Left ventricle myocardium inferior (tissue), 1 donor: ENCODE data around the gene RPS16. TPM values are rescaled to one million over a fixed set of nuclear protein-coding genes. Genes with fewer than 3 reads are reported as not detected.

ENCODE experiments used
- DNase-seq: peaks from one replicate; pipeline ENCODE4 v3.0.0-alpha.2; 2020
- H3K27ac ChIP-seq: fragments of 200-600 bp; replicated peaks from 2 replicates; pipeline ENCODE4 v1.8.0; 2021
- H3K27me3 ChIP-seq: fragments of 200-600 bp; 2 replicates; pipeline ENCODE4 v1.8.0; 2021; ENCODE audit warnings: low read depth
- H3K36me3 ChIP-seq: fragments of 200-600 bp; 2 replicates; pipeline ENCODE4 v1.8.0; 2021
- H3K4me1 ChIP-seq: fragments of 200-600 bp; 2 replicates; pipeline ENCODE4 v1.8.0; 2021
- H3K4me3 ChIP-seq: fragments of 200-600 bp; 2 replicates; pipeline ENCODE4 v1.8.0; 2021; ENCODE audit warnings: mild to moderate bottlenecking, moderate library complexity
- H3K9me3 ChIP-seq: fragments of 200-600 bp; replicated peaks from 2 replicates; pipeline ENCODE4 v1.8.0; 2021
- intact Hi-C: fragments of 100-400 bp; cut with micrococcal nuclease; formaldehyde crosslinking; loops from one replicate; pipeline ENCODE4 v1.11.0; 2022
- microRNA-seq: library from miRNA; unstranded; fragments of <30 nt; microRNA quantifications from one replicate; pipeline ENCODE4 v1.2.0, GENCODE V29; 2020
- total RNA-seq: library from RNA; stranded (reverse); fragmentation: NEBNext Ultra II Directional; extraction: Animal tissue kit (Norgen Biotek cat#: 25700); gene quantifications from one replicate; pipeline ENCODE4 v1.2.1, GENCODE V29; 2021
- TF ChIP-seq, protein P1 (sequence below): fragments of 200-600 bp; IDR thresholded peaks from 2 replicates; pipeline ENCODE4 v1.8.0; 2021; ENCODE audit warnings: antibody characterized with exemption, mild to moderate bottlenecking, borderline replicate concordance
- donor health status: DM: no; HTN: yes; CAD: no; lungs with severe emphysema.

Gene RPS16
- total RNA-seq, 1 donor from 2014 or later: 1,107 TPM

DNA sequence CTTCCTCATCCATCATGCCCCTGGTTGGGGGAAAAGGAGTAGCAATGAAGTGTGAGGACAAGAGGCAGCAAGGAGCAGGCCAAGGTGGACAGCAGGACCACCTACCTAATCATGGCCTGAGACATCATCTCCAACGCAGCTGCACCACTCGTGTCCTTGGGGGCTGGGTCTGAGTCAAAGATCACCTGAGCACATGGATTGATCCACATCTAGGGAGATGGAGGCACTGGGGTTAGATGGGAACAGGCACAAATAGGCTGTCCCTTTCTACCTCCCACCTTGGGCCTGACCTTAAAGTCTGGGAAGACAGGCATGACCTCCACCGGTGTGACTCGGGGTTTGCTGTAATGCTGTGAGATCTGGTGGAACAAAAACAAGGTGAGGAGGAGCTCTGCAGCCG, 47.1 kb downstream of the RPS16 start:
- no peak overlapping the region for H3K4me3 ChIP-seq
- TF ChIP-seq, protein P1, sequence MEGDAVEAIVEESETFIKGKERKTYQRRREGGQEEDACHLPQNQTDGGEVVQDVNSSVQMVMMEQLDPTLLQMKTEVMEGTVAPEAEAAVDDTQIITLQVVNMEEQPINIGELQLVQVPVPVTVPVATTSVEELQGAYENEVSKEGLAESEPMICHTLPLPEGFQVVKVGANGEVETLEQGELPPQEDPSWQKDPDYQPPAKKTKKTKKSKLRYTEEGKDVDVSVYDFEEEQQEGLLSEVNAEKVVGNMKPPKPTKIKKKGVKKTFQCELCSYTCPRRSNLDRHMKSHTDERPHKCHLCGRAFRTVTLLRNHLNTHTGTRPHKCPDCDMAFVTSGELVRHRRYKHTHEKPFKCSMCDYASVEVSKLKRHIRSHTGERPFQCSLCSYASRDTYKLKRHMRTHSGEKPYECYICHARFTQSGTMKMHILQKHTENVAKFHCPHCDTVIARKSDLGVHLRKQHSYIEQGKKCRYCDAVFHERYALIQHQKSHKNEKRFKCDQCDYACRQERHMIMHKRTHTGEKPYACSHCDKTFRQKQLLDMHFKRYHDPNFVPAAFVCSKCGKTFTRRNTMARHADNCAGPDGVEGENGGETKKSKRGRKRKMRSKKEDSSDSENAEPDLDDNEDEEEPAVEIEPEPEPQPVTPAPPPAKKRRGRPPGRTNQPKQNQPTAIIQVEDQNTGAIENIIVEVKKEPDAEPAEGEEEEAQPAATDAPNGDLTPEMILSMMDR: no peak
- DNase-seq: no peak
- peaks cover 38% of the 10 kb centered on the region for H3K4me1 ChIP-seq
- no peak overlapping the region for H3K27ac ChIP-seq
- H3K9me3 ChIP-seq: no peaks in the 10 kb centered on the region
- intact Hi-C loops: no loop called here
- H3K27me3 ChIP-seq: no peaks in the 10 kb centered on the region
- H3K36me3 ChIP-seq: peaks cover 68% of the 10 kb centered on the region

DNA sequence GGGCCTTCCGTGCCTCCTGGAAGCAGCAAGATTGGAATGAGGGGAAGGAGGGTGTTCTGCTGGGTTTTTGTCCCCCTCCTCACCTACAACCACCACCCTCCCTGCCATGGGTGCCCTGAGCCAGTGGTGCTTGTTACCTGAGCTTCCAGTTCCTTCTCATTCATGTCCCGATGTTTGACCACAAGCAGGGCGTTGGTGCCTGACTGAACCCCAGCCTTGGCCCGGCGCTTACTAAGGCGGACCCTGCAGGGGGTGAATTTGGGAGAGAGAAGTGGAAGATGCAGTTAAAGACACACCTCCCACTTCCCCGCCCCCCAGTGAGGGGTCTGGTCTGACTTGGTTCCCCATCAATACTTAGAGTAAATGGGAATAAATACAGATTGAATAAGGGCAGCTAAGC, 49.2 kb downstream of the RPS16 start:
- Histone ChIP-seq H3K27ac (no peak overlapping the region), H3K4me3 (no peak overlapping the region), H3K9me3 (no peaks in the 10 kb centered on the region), H3K4me1 (peaks cover 24% of the 10 kb centered on the region), H3K36me3 (peaks cover 77% of the 10 kb centered on the region), H3K27me3 (no peaks in the 10 kb centered on the region)
- intact Hi-C loops: no loop called here
- no peak for DNase-seq
- TF ChIP-seq, protein P1: no peak

DNA sequence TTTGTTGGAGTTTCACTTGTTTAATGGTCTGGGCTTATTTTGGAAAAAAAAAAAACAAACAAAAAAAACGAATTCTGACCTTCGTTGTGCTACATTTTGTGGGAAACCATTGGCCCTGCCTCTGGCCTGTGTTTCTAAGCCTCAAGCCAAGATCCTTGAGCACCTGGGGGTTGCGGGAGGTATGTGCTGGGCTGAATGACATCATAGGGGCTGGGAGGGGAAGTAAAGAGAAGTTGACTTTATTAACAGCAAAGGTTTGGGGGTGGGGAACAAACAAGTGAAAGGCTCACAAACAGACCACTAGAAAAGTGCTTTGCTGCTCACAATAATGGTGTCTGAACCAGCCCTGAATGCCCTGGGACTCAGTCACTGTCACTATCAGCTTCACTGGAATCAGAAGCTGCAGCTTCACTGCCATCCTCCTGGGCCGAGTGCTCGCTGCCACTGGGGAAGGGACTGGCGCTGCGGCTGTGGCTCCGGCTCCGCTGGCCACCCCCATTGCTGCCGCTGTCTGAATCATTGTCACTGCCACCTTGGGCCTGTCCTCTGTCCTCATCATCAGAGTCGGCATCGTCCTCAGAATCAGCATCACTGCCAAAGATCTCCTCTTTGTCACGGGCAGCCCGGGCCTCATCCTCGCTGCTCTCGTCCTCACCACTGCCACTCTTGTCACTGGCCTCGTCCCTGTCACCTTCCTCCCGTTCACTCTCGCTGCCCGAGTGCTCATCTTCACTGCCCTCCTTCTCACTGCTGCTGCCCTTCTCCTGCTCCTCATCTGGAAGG, 49.9 kb downstream of the RPS16 start:
- intact Hi-C loops: no loop called here
- peaks cover 84% of the 10 kb centered on the region for H3K36me3 ChIP-seq
- peaks cover 20% of the 10 kb centered on the region for H3K4me1 ChIP-seq
- H3K27ac ChIP-seq: no peak overlapping the region
- H3K27me3 ChIP-seq: no peaks in the 10 kb centered on the region
- no peak for DNase-seq
- TF ChIP-seq, protein P1: no peak
- no peak overlapping the region for H3K4me3 ChIP-seq
- no peaks in the 10 kb centered on the region for H3K9me3 ChIP-seq

DNA sequence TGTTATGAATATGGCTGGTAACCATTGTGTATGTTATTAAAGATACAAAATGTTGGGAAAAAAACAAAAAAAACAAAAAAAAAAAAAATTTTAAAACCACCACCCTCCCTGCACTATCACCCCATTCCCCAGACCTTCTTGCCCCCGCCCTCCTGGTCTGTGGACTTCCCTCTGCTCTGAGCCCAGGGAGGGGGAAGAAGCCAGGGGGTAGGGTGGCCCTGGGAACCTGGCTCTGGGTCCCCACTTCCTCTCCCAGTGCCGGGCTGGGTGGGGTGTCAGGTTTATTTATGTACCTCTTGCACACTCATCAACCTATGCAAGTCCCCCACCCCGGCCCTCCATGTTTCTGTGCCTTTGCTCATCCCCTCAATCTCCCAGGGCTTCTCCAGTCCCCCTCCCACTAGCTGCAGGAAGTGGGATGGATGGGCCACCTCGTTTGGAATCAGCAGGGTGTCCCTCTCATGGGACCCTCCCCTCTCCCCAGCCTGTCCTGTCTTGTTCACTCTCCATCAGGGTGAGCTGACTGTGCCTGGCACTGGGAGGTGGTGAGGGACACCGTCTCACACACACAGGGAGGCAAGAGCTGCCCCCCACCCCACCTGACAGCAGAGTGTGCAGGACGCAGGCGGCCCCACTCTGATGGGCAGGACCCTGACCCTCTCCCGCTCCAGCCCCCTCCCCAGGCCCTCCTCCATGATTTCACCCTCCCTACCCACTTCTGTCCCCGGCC, 50.7 kb downstream of the RPS16 start:
- Histone ChIP-seq H3K27me3 (no peaks in the 10 kb centered on the region), H3K27ac (no peak overlapping the region), H3K36me3 (peaks cover 92% of the 10 kb centered on the region), H3K4me3 (no peak overlapping the region), H3K4me1 (peaks cover 12% of the 10 kb centered on the region), H3K9me3 (no peaks in the 10 kb centered on the region)
- intact Hi-C loops: no loop called here
- TF ChIP-seq, protein P1: no peak
- no peak for DNase-seq

Small RNAs within 50 kb of the gene (microRNA-seq; reads per million reads assigned to microRNA genes)
- gene MIR4530: not detected

Other genes starting within 250 kb of the RPS16 start
- not detected for gene NCCRP1, start 239.0 kb downstream of the RPS16 start, total RNA-seq
- gene SYCN, start 231.7 kb downstream of the RPS16 start, total RNA-seq: not detected
- not detected for gene IFNL3, start 190.9 kb downstream of the RPS16 start, total RNA-seq
- gene IFNL4, start 187.1 kb downstream of the RPS16 start, total RNA-seq: not detected
- gene IFNL2, start 167.6 kb downstream of the RPS16 start, total RNA-seq: not detected
- not detected for gene IFNL1, start 139.5 kb downstream of the RPS16 start, total RNA-seq
- 0.08 TPM for gene LRFN1, start 115.1 kb downstream of the RPS16 start, total RNA-seq
- gene GMFG, start 99.9 kb downstream of the RPS16 start, total RNA-seq: 15.6 TPM
- gene SAMD4B, start 93.5 kb downstream of the RPS16 start, total RNA-seq: 47.9 TPM
- 33.2 TPM for gene PAF1, start 44.8 kb downstream of the RPS16 start, total RNA-seq
- 25.7 TPM for gene MED29, start 44.6 kb downstream of the RPS16 start, total RNA-seq
- 34.8 TPM for gene ZFP36, start 29.1 kb downstream of the RPS16 start, total RNA-seq
- 14.1 TPM for gene PLEKHG2, start 23.3 kb downstream of the RPS16 start, total RNA-seq
- 91.4 TPM for gene SUPT5H, start 9.6 kb upstream of the RPS16 start, total RNA-seq
- 73.8 TPM for gene TIMM50, start 44.9 kb upstream of the RPS16 start, total RNA-seq
- not detected for gene DLL3, start 63.0 kb upstream of the RPS16 start, total RNA-seq
- gene SELENOV, start 79.2 kb upstream of the RPS16 start, total RNA-seq: not detected
- gene EID2B, start 96.9 kb upstream of the RPS16 start, total RNA-seq: 2.1 TPM
- 9.8 TPM for gene EID2, start 104.2 kb upstream of the RPS16 start, total RNA-seq
- not detected for gene LGALS13, start 166.6 kb upstream of the RPS16 start, total RNA-seq
- gene LGALS16, start 220.0 kb upstream of the RPS16 start, total RNA-seq: not detected